Esophagus muscularis mucosa (tissue), 4 donors: Measurements from ENCODE around the gene TNFSF11. TPM values are rescaled to one million over a fixed set of nuclear protein-coding genes. Genes with fewer than 3 reads are reported as not detected.

Experiments
- DNase-seq: peaks from one replicate; pipeline ENCODE4 v3.0.0-alpha.2; 2017; ENCODE audit errors: extremely low spot score
- H3K27ac ChIP-seq, 4 donors: fragments of 200-600 bp; sonication (generic); replicated peaks in 1 of 4; 1 replicate in 3 of 4; 2 replicates in 1 of 4; pipeline ENCODE4 v1.5.1; 2016 to 2019; ENCODE audit warnings: mild to moderate bottlenecking in 1 of 4
- H3K27me3 ChIP-seq, 4 donors: fragments of 200-600 bp; sonication (generic); one replicate each; pipeline versions ENCODE4 v1.5.1 to v1.6.0; 2016 to 2019
- H3K36me3 ChIP-seq, 4 donors: fragments of 200-600 bp; sonication (generic); one replicate each; pipeline ENCODE4 v1.5.1; 2016 to 2019
- H3K4me1 ChIP-seq, 4 donors: fragments of 200-600 bp; sonication (generic); one replicate each; pipeline ENCODE4 v1.5.1; 2016 to 2019
- H3K4me3 ChIP-seq, 4 donors: fragments of 200-600 bp; sonication (generic); 1 replicate in 2 of 4; 2 replicates in 2 of 4; pipeline ENCODE4 v1.5.1; 2016 to 2019; ENCODE audit warnings: mild to moderate bottlenecking in 4 of 4, moderate library complexity in 1 of 4
- H3K9me3 ChIP-seq, 4 donors: fragments of 200-600 bp; sonication (generic); 1 replicate in 3 of 4; 2 replicates in 1 of 4; pipeline ENCODE4 v1.5.1; 2016 to 2019
- EP300 ChIP-seq: sonication (generic); formaldehyde crosslinking; IDR thresholded peaks from one replicate; pipeline ENCODE4 v1.6.1; 2017; ENCODE audit warnings: antibody characterized with exemption
- POLR2A ChIP-seq: fragments of 450-650 bp; IDR thresholded peaks from one replicate; pipeline ENCODE4 v1.6.1; 2017; ENCODE audit warnings: antibody characterized with exemption, moderate library complexity, mild to moderate bottlenecking, low read depth
- POLR2AphosphoS5 ChIP-seq, 2 donors: sonication (generic); formaldehyde crosslinking; IDR thresholded peaks; one replicate each; pipeline ENCODE4 v1.6.1; 2017; ENCODE audit warnings: antibody characterized with exemption in 2 of 2
- WGBS: methylation state at CpG from one replicate; pipeline ENCODE4 v1.1.5; 2018; 5-methylcytosine and 5-hydroxymethylcytosine counted together
- intact Hi-C: fragments of 100-400 bp; cut with DNase I; formaldehyde crosslinking; loops from one replicate; pipeline ENCODE4 v1.15.1; 2023
- total RNA-seq, 4 donors: library from RNA; depleted of rRNA; stranded (reverse); fragments of >200 nt; gene quantifications; one replicate each; pipeline versions ENCODE4 v1.1.0 to v1.2.1, GENCODE V29; 2016
- TF ChIP-seq, protein P1 (sequence below), 3 experiments: fragments of 200-600 bp in 2 of 3; fragments of 450-650 bp in 1 of 3; sonication (generic) in 2 of 3; IDR thresholded peaks; one replicate each; pipeline ENCODE4 v1.5.1; 2017 to 2019; ENCODE audit warnings: antibody characterized with exemption in 3 of 3, mild to moderate bottlenecking in 2 of 3, moderate library complexity in 1 of 3

TNFSF11 gene
- total RNA-seq, 4 donors from 2014 or later, result 0.17 TPM; not detected in 3

DNA sequence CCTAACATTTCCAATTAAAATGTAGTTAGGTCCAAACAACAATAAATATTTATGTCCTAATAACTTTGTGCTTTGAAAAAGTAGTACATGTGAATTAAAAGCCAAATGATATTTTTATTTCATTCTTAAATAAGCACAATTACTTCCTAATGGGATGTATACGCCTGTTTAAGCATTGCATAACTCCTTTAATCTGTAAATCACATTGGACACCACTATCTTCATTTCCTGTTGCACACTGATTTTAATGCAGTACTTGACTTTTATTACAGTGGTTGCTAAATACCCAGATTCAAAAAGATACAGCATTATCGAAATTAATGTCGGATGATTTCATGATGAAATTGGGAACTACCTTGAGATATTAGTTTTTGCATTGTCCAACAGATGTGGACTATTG is 70.9 kb downstream of the TNFSF11 start:
- Histone ChIP-seq H3K4me3 (no peak overlapping the region), H3K27me3 (no peaks in the 10 kb centered on the region), H3K4me1 (no peaks in the 10 kb centered on the region), H3K9me3 (no peaks in the 10 kb centered on the region), H3K36me3 (no peaks in the 10 kb centered on the region), H3K27ac (no peak overlapping the region)
- 90% methylated on average over 3 of the region's 3 CpGs for WGBS
- TF ChIP-seq POLR2AphosphoS5 (IDR thresholded peaks at IDR 0.05) (no peak), EP300 (no peak), POLR2A (no peak)
- TF ChIP-seq, protein P1, sequence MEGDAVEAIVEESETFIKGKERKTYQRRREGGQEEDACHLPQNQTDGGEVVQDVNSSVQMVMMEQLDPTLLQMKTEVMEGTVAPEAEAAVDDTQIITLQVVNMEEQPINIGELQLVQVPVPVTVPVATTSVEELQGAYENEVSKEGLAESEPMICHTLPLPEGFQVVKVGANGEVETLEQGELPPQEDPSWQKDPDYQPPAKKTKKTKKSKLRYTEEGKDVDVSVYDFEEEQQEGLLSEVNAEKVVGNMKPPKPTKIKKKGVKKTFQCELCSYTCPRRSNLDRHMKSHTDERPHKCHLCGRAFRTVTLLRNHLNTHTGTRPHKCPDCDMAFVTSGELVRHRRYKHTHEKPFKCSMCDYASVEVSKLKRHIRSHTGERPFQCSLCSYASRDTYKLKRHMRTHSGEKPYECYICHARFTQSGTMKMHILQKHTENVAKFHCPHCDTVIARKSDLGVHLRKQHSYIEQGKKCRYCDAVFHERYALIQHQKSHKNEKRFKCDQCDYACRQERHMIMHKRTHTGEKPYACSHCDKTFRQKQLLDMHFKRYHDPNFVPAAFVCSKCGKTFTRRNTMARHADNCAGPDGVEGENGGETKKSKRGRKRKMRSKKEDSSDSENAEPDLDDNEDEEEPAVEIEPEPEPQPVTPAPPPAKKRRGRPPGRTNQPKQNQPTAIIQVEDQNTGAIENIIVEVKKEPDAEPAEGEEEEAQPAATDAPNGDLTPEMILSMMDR (IDR thresholded peaks at IDR 0.05), result no peak
- DNase-seq, result no peak
- intact Hi-C loops, result no loop called here

DNA sequence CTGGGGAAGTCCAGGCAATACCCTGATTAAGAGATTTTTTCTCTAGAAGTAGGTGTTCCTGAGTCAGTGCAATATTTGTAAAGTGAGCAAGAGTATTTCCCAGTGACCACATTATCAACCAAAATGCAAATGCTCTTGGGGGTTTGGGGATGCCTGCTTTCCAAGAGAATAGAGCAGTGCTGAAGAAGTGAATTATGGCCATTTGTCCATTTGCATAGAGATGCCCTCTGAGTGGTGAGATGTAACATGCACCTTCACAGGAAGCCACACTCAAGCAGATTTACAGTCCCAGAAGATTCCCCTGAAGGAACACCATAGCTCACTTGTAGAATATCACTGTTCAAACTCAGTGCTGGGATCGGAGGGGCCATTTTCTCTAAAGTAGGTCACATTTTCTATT is 71.8 kb downstream of the TNFSF11 start:
- no peaks in the 10 kb centered on the region for H3K27me3 ChIP-seq
- DNase-seq, result peak; percentile 55
- 91% methylated on average over 1 of the region's 1 CpG for WGBS
- no peaks in the 10 kb centered on the region for H3K4me1 ChIP-seq
- H3K4me3 ChIP-seq, result no peak overlapping the region
- H3K9me3 ChIP-seq, result no peaks in the 10 kb centered on the region
- H3K36me3 ChIP-seq, result no peaks in the 10 kb centered on the region
- intact Hi-C loops, result no loop called here
- TF ChIP-seq POLR2AphosphoS5 (IDR thresholded peaks at IDR 0.05), result no peak
- TF ChIP-seq, protein P1 (IDR thresholded peaks at IDR 0.05), result no peak
- TF ChIP-seq EP300, result no peak
- no peak for TF ChIP-seq POLR2A
- H3K27ac ChIP-seq, result no peak overlapping the region

DNA sequence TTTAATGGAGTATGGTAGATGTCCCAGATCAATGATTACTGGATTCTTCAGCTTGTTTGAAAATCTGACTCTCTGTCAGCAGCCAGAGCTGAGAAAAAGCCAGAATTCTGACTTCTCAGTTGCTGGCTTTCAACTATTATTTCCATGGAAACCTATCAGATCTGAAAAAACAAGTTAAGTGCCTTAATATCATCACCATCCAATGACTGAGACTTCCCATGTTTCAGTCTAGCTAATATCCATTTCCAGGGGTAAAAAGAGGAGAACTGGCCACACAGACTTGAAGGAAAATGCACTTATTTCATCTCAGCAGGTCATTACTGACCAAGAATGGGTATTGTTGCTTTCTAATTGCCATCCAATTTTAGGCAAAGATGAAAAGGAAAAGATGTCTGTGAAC is 75.2 kb downstream of the TNFSF11 start:
- no peak overlapping the region for H3K27ac ChIP-seq
- H3K27me3 ChIP-seq, result peaks cover 0 to 3% (median 0%) of the 10 kb centered on the region in 4 donors
- H3K36me3 ChIP-seq, result no peaks in the 10 kb centered on the region
- DNase-seq, result no peak
- intact Hi-C loops, result no loop called here
- H3K4me3 ChIP-seq, result no peak overlapping the region
- TF ChIP-seq POLR2A, result no peak
- TF ChIP-seq, protein P1 (IDR thresholded peaks at IDR 0.05), result no peak
- H3K4me1 ChIP-seq, result no peaks in the 10 kb centered on the region
- no peaks in the 10 kb centered on the region for H3K9me3 ChIP-seq

DNA sequence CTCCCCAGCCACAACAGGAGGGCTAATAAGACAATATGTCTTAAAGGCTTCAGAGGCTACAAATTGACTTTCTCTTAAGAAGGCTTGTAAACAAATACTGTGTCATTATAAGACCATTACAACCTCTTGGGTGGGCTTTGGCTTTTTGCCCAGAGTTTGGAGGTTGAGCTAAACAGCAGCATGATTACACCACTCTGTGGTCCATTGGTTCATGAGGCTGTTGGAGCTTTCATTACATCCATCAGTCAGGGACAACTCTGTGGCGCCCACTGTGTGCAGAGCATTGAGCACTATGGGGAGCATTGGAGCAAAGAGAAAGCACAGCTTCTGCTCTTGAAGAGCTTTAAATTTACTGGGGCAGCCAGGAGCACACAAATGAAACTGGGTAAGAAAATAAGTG is 75.9 kb downstream of the TNFSF11 start:
- Histone ChIP-seq H3K4me1 (no peaks in the 10 kb centered on the region), H3K36me3 (no peaks in the 10 kb centered on the region), H3K9me3 (no peaks in the 10 kb centered on the region), H3K27me3 (peaks cover 0 to 3% (median under 1%) of the 10 kb centered on the region in 4 donors), H3K27ac (no peak overlapping the region), H3K4me3 (no peak overlapping the region)
- TF ChIP-seq EP300, result no peak
- TF ChIP-seq POLR2AphosphoS5 (IDR thresholded peaks at IDR 0.05), result no peak
- TF ChIP-seq, protein P1 (IDR thresholded peaks at IDR 0.05), result no peak
- TF ChIP-seq POLR2A, result no peak
- 91% methylated on average over 1 of the region's 1 CpG for WGBS
- peak; percentile 55 for DNase-seq
- intact Hi-C loops, result no loop called here

DNA sequence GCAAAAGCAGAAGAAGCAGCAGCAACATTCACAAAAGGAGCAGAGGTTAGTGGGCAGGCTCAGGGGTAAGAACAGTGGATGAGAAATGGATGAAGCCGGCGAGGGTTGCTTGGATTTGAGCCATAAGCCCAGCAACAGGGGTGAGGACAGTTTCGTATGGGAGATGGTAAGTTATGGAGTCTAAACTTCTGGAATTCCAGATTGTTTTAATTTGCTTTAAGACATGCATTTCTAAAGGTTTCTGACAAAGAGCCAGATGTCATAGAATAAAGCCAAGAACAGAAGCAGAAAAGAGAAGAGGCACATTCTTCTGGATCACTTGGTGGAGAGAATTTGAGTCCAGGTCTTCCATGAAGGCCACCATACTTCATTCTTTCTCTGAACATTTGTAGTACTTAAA is 76.6 kb downstream of the TNFSF11 start:
- 41% methylated on average over 3 of the region's 3 CpGs for WGBS
- Histone ChIP-seq H3K36me3 (no peaks in the 10 kb centered on the region), H3K27ac (no peak overlapping the region), H3K27me3 (peaks cover 0 to 3% (median 1%) of the 10 kb centered on the region in 4 donors), H3K9me3 (no peaks in the 10 kb centered on the region), H3K4me1 (no peaks in the 10 kb centered on the region), H3K4me3 (no peak overlapping the region)
- TF ChIP-seq EP300 (no peak), POLR2A (no peak), POLR2AphosphoS5 (IDR thresholded peaks at IDR 0.05) (no peak)
- TF ChIP-seq, protein P1 (IDR thresholded peaks at IDR 0.05), result no peak
- intact Hi-C loops, result no loop called here
- DNase-seq, result peak; percentile 39
